GM19328 (cell line): ENCODE data around the gene CYP11A1.

ENCODE experiments used
- ATAC-seq: cut with Tn5 transposase; IDR thresholded peaks from one replicate; pipeline ENCODE4 v1.9.1; 2021; ENCODE audit warnings: mild to moderate bottlenecking, moderate library complexity; ENCODE audit not compliant: unreplicated experiment

CYP11A1 gene

GRCh38 chr15:74306781-74307217 lies 60.6 kb downstream of the CYP11A1 start:
- no peak for ATAC-seq

- ATAC-seq = no peak
These were observed 61.8 kb downstream of the CYP11A1 start for GRCh38 chr15:74305687-74306086.

GRCh38 chr15:74304431-74304830 lies 63.0 kb downstream of the CYP11A1 start:
- ATAC-seq = no peak

GRCh38 chr15:74303741-74304309 lies 63.6 kb downstream of the CYP11A1 start:
- ATAC-seq = no peak

- no peak for ATAC-seq
These were observed 64.6 kb downstream of the CYP11A1 start for GRCh38 chr15:74302821-74303359.

- no peak for ATAC-seq
These were observed 65.7 kb downstream of the CYP11A1 start for GRCh38 chr15:74301583-74302361.

- no peak for ATAC-seq
These were observed 67.2 kb downstream of the CYP11A1 start for GRCh38 chr15:74300057-74300795.

GRCh38 chr15:74297887-74298286 lies 69.6 kb downstream of the CYP11A1 start:
- no peak for ATAC-seq

- no peak for ATAC-seq
These were observed 71.6 kb downstream of the CYP11A1 start for GRCh38 chr15:74295800-74296199.

GRCh38 chr15:74294010-74294409 lies 73.4 kb downstream of the CYP11A1 start:
- no peak for ATAC-seq

- ATAC-seq = no peak
These were observed 74.2 kb downstream of the CYP11A1 start for GRCh38 chr15:74293021-74293810.

- ATAC-seq = no peak
These were observed 76.1 kb downstream of the CYP11A1 start for GRCh38 chr15:74291101-74292071.

GRCh38 chr15:74290645-74291044 lies 76.8 kb downstream of the CYP11A1 start:
- ATAC-seq = no peak

GRCh38 chr15:74289671-74290070 lies 77.8 kb downstream of the CYP11A1 start:
- ATAC-seq = no peak
